ENCODE data around the gene PKP3.

- TF ChIP-seq, protein P1, sequence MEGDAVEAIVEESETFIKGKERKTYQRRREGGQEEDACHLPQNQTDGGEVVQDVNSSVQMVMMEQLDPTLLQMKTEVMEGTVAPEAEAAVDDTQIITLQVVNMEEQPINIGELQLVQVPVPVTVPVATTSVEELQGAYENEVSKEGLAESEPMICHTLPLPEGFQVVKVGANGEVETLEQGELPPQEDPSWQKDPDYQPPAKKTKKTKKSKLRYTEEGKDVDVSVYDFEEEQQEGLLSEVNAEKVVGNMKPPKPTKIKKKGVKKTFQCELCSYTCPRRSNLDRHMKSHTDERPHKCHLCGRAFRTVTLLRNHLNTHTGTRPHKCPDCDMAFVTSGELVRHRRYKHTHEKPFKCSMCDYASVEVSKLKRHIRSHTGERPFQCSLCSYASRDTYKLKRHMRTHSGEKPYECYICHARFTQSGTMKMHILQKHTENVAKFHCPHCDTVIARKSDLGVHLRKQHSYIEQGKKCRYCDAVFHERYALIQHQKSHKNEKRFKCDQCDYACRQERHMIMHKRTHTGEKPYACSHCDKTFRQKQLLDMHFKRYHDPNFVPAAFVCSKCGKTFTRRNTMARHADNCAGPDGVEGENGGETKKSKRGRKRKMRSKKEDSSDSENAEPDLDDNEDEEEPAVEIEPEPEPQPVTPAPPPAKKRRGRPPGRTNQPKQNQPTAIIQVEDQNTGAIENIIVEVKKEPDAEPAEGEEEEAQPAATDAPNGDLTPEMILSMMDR (conservative IDR thresholded peaks at IDR 0.05), result no peak
- TF ChIP-seq ZFX (IDR thresholded peaks at IDR 0.05), result peak; percentile 99
Measured at GRCh38 chr11:394034-394857, at the start of gene PKP3.
